GM19023 (cell line): ENCODE results near the gene ANKRD28.

Source experiments
- ATAC-seq: cut with Tn5 transposase; IDR thresholded peaks from one replicate; pipeline ENCODE4 v1.9.1; 2021; ENCODE audit warnings: mild to moderate bottlenecking, moderate library complexity; ENCODE audit not compliant: unreplicated experiment

ANKRD28 gene

DNA sequence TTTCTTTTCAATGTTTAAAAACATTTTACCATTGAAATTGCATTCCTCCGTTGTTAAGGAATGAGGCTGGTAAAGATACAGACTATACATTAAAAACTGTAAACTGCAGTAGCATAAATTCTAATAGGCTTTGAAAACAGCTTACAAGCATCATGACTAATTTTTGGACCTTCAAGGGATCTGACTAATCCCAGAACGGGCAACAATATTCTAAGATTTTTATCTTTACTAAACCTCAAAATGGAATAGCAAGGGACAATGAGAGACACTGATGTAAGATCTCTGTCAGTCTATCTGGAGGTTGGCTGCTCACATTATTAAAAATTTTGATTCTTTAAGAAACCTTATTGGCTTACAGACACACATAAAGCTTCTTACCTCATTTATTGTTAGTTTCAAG lies 121.5 kb downstream of the ANKRD28 start:
- ATAC-seq = no peak

DNA sequence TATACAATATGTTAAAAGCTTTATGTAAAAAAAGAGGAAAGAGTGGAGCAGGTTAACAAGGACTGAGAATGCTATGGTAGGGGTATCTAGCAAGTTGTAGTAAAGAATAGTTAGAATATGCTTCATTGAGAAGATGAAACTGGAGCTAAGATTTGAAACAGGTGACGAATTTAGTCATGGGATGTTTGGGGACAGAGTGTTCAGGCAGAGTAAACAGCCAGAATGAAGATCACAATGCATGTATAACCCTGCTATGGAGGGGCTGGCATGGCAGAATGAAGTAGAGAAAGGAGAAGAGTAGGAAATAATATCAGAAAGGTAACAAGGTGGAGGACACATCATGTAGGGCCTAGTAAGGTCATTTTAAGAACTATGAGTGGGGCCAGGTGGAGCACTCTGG lies 124.2 kb downstream of the ANKRD28 start:
- no peak for ATAC-seq

DNA sequence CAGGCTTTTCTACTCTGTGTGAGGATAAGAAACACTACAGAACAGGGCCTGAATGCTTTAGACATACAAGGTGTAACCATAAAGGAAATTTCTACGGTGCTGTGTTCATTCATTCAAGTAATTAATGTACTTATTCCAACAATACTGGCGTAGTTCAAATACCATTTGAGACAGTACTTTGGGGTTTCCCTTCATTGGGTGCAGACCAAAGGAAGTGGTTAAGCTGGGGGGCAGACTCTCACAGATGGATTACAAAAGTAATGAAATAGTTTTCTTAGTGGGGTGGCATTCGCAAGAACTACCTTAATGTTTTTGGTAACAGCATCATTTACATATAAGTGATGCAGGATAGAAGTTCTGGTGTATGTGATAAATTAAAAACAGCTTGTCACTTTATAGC lies 130.3 kb downstream of the ANKRD28 start:
- no peak for ATAC-seq

DNA sequence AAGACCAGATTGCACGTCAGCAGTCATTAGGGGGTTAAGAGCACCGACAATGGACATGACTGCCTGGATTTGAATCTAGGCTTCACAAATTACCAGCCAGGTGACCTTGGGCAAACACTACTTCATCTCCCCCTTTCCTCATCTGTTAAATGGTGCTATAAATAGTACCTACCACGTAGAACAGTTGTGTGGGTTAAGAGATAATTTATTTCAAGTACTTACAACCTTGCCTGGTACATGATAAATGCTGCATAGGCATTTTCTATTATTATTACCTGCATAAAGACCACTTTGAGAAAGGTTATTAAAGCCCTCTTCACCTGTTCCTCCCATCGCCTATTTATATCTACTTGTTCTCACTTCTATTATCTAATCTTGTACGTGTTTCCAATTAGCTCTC lies 131.5 kb downstream of the ANKRD28 start:
- ATAC-seq = no peak

DNA sequence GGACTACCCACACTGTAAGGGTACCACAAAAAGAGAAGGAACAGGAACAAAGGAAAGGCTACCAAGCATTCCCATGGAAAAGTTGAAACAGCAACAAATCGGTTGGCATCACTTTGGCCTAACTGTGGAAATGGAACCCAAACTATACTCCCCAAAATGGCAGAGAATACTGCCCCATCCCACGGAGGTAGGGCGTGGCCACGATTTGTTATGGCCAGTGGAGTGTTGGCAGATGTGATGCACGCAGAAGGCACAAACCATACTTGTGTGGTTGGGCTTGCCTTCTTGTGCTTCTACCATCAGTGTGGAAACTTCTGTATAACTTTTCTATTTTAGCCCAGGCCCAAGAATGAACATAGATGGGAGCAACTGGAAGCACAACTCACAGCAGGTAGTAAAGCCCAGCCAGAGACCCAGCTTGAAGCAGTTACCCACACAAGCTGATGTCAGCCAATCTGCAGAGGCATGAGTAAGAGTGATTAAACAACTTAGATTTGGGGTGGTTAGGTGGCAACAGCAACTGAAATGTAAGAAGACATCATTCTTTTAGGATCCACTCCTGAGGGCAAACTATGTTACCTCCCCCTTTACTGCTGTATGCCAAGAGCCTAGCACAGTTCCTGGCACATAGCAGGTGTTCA lies 132.1 kb downstream of the ANKRD28 start:
- ATAC-seq = no peak

DNA sequence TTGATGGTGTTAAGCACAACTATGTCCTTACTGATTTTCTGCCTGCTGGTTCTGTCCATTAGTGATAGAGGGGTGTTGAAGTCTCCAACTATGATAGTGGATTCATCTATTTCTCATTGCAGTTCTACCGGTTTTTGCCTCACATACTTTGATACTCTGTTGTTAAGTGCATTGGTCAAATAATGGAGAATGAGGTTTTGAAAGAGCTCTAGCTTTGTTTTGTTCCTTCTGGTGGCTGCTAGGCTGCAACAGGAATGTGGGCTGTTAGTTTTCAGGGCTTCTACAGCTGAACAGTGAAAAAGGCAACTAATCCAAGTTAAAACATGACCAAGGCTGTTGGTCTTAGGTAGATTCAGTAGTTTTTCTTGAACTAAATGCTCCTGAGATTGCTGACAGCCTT lies 133.6 kb downstream of the ANKRD28 start:
- ATAC-seq = no peak

DNA sequence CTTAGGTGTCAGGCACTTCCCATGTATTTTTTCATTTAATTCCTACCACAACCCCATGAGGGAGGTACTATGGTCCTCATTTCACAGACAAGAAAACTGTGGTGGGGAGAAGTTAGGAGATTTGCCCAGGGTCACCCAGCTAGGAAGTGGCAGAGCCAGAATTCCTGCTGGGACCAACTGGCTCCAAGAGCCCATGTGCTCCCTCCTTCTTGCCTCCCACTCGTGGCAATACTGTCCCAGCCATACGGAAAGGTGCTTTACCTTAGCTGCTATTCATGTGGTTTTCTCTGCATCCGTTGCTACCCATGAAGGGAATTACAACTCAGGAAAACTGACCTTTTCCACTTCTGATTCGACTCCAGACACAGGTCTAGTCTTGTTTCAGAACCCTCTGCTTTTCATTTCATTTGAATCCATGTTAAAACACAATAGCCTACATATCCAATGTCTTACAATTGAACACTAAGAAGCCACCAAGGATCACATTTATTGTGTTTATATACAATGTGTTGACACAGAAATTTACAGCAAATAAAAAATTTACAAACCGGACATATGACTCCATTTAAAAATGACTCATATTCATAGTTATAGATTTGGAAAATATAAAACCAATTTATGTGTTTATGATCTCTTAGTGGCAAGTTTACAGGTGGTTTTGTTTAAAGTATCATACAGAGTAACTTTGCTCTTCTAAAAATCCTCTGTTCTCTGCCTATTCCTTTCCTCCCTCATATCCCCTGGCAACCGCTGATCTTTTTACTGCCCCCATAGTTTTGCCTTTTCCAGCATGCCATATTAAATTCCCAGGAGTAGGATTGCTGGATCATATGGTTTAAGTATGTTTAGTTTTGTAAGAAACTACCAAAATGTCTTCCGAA lies 137.5 kb downstream of the ANKRD28 start:
- no peak for ATAC-seq

DNA sequence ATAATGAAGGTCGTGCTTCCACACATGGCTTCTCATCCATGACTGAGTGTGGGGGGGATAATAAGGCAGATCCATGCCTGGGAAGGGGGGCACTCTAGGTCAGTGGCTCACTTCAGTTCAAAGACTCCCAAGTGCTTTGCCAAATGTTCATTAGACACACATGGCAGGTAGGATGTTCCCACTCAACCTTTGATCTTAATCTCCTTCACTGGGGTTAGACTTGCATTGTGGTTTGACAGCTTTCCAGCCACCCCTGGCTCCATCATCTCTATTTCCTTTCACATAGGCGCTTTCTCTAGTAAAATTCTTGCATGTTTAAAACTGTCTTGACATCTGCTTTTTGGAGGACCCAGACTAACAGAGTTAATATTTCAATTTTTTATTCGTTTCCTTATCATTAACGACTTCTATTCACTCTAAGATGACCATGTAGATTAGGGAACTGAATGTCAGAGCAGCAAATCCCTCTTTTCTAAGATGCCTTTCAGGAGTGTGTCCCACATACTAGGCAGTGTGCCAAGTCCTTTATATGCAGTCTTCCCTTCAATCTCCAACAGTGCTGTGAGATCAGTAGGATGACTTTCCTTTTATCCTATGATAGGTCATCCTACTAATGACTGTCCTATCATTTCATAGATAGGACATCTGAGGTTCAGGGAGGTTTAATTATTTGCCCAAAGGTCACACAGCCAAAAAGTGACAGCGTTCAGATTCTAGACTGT lies 138.4 kb downstream of the ANKRD28 start:
- ATAC-seq = no peak

DNA sequence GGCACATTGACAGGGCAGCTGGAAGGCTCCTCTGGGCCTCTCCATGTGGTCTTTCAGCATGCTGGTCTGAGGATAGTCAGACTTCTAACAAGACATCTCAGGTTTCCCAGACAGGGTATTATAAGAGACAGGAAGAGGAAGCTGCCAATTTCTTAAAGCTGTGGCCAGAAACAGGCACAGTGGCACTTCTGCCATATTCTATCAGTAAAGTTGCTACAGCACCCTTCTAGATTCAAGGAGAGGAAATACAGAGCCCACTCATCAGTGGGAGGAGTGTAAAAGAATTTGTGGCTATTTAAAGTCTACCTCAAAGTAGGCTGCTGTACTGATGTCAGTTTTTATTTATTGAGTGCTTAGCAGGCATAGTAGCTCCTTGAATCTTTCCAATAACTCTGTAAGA lies 140.8 kb downstream of the ANKRD28 start:
- no peak for ATAC-seq

DNA sequence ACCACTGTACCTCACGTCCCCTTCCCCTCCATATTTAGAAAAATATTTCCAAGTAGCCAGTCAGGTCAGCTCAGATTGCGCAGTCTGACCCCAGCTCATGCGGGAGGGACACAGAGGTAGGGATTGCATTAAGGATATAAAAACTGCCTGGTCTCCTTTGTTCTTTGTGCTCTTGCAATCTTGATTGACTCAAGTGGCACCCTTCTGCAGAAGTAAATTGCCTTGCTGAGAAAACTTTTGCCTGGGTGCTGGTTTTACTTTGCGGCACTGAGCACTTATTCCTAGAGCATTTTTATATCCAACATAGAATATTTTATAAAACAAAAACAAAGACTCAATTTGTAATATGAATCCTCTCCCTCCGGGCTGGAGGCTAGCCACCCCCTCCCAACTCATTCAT lies 141.4 kb downstream of the ANKRD28 start:
- no peak for ATAC-seq

DNA sequence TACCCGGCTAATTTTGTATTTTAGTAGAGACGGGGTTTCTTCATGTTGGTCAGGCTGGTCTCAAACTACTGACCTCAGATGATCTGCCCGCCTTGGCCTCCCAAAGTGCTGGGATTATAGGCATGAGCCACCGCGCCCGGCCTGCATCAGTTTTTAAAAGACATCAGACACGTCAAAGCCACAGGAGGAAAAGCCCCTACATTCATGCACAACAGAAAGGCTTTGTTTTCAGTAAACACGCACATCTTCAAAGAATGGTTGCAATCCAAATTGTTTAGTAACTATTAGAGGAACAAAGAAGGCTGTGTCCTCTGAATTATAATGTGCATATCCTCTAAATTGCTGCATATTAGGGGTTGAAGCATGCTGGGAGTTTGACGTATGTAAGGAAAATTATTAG lies 142.9 kb downstream of the ANKRD28 start:
- ATAC-seq = no peak

DNA sequence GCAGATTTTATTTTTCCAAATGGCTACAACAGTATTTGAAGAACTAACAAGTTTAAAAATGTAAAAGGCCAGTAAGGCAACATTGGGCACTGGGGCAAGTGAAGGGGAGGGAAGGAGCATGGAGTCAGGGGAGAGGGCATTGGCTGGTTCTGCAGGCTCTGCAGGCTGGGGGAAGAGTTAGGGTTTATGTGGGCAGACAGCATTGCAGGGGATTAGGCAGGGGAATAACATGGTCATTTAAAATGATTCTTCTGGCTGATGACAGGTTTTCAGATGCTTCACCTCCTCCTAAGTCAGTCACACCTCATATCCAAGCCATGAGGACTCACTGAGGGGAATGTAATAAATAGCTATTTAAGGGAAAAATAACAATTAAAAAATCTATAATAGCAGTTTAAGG lies 143.7 kb downstream of the ANKRD28 start:
- ATAC-seq = no peak

DNA sequence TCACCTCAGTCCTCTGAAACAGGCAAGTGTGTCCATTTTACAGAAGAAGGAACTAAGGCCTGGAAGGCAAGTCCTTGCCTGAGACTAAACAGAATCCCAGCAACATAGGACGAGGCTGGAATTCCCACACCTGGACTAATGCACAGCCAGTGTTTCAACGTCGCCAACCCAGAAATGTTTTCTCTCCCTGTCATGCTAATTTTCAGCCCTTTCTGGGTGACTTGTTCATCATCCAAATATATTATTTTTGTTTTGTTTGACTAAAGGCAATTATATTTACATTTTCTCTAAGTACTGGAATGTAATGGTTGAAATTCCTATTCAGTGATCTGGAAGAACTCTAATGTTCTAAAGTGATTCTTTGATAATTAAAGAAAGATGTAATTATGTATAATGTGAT lies 144.5 kb downstream of the ANKRD28 start:
- no peak for ATAC-seq

DNA sequence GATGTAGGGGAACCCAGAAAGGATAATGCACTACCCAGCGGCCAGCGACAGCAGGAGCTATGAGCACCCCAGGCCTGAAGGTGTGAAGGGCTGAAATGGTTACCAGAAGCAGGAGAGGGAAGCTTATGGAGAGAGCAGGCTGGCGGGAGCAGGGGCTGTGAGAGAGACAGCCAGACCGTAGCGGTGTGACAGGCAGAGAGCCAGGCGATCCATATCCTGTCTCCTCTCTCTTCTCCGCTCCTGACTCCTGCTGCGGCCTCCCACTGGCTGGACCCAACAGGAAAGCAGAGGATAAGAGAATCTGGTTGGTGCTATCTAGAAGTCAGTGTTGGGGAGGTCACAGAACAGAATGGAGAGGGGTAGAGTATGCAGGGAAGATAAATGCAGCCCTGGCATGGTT lies 146.4 kb downstream of the ANKRD28 start:
- ATAC-seq = no peak

DNA sequence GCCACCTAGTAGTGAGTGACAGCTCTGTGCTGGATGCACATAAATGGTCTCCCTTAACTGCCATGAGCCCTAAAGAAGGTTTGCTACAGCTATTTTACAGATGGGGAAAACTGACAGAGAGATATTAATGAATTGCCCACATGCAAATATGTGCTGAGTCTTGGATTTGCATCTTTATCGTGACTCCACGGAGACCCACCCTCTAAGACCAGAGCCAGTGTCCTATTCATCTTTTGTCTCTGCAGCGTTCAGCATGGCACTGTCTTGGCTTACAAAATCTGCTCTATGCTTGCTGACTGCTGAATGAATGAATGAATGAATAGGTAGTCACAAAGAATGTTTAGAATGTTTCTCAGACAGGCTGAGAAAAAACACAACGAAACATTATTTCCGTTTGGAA lies 147.9 kb downstream of the ANKRD28 start:
- ATAC-seq = no peak

DNA sequence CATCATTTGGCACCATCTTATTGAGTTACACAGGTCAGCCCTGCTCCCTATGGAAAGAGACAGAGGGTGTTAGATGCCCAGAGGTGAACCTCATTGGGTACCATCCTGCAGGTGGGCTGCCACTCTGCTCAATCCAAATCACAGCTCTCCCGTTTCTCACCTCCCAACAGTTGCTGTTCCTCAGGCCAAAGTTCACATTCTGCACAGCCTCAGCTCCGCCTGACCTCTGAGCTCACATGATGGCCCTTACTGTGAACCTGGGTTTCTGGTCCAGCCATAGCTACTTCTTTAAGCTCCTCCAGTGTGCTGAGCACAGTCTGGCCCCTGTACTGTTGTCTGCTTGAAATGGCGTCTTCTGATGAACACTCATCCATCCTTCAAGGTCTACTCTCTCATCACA lies 148.4 kb downstream of the ANKRD28 start:
- no peak for ATAC-seq

DNA sequence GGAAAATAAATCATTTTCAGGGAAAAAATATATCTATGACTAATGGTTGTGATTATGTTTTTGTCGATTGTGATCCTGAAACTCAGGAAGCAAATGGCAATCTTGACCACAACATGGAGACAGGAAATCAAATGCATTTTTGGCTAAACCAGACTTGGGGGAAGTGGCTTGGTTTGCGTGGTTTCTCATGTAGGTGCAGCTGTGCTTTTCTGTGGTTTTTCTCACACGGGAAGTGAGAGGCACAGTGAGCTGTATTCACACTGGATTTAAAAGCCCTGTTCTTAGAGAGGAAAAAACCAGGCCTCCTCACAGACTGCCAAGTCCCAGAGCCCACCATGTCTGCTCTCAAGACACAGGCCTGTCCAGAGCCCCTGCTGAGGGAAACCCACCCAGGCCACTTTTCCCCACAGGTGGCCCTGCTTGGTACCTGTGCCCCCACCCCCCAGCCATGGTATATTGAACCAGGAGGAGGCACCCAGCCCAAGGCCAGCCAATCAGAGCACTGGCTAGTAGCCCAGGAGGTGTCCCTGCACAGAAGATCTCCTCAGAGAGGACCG lies 150.1 kb downstream of the ANKRD28 start:
- peak; percentile 86 for ATAC-seq

DNA sequence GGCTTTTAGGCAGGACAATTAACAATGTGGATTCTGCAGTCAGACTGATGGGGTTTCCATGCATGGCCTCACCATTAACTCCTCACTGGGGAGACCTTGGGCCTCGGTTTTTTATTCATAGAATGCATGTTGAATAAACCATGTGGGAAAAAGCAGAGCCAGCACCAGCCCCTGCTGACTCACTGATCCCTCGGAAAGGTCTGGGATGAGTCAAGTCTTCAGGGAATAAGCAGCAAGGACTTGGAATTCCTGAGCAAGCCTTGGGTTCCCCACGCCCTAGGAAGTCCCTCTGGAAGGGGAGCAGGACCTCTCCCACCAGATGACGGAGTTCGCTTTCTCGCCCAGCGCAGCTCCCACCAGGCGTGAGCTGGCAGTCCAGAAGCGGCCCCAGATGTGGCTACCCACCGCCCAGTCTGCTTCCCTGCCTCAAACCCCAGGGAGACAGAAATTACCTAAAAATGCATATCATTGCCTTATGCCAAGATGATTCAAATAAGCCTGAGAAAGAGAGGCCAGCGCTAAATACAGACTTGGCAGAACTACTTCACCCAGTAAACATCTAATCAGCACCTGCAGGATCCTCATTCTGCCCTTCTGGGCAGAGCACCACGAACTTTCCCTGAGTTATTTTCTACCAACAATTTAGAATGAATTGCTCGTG lies 150.8 kb downstream of the ANKRD28 start:
- ATAC-seq = no peak

DNA sequence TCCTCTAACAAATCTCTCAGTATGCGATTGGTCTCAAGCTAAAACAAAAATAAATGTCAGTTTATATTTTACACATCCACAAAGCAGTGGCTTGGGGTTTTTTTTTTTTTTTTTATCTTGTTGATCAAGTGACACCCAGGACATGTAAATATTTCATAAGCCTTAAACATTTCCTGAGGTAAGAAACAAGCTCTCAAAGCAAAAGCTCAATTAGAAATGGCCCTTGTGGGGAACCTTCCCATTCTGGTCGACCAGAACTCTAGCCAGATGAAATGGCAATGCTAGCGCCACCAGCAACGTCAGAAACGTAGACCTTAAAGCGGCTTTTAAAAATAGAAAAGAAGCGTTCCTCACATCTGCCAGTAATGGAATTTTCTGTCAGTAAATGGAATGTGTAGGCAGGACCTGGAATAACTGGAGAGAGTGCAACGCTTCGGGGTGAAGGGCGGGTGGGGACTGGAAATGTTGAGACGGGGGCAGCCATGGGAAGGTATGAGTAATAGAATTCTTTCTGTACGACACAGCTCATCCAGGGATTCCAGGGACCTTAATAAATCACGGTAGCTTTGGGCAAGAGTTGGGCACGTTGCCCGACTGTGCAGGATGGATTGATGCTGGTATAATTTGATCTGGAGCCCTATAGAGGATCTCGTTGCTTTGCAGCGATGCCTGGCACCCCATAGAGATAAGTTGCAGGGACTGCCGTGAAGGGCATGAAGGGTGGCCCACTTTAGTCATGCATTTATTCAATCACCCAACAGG lies 151.9 kb downstream of the ANKRD28 start:
- no peak for ATAC-seq

DNA sequence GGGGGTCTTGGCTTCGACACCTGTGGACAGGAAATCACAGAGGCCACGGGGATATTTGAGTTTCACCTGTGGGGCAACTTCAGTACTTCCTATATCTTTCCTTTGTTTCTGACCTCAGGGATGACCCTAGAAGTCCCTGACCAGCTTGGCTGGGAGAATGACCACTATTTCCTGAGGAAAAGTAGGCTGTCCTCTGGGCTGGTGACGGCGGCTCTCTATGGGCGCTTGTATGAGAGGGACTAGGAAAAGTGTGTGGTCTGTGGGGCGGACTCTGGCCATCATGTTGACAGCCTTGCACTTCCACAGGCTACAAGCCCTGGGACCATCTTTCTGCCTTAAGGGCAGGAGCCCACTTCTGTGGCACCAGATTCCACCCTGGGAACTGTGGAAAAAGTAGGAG lies 152.5 kb downstream of the ANKRD28 start:
- ATAC-seq = no peak
